ENCODE data around the gene IGFBP6. TPM values are rescaled to one million over a fixed set of nuclear protein-coding genes. Genes with fewer than 3 reads are reported as not detected.

Gene IGFBP6
- total and polyA plus RNA-seq, 9 of the 15 experiments (the other 6 are each of a cell fraction or from before 2014, with no cell fraction given), result 0.15 to 1.4 (median 0.54) TPM

- TF ChIP-seq ZBTB33 (CRISPR knock-in tag; IDR thresholded peaks at IDR 0.05) (peak; percentile 68; the same call in 1 of the 2 replicates), FOXP4 (CRISPR knock-in tag; IDR thresholded peaks at IDR 0.05; ENCODE audit: borderline replicate concordance) (no peak), BRD9 (IDR thresholded peaks at IDR 0.05; ENCODE audit: low read depth, partially characterized antibody) (no peak), HNRNPLL (IDR thresholded peaks at IDR 0.05; ENCODE audit: low read depth, low read length, poor library complexity, severe bottlenecking) (no peak), ZEB2 (IDR thresholded peaks at IDR 0.05) (no peak), ESRRA (IDR thresholded peaks at IDR 0.05; ENCODE audit: borderline replicate concordance, low read depth) (no peak), YY1 (IDR thresholded peaks at IDR 0.05; ENCODE audit: borderline replicate concordance in 1 of 3, control insufficient read depth in 1 of 3, extremely low read depth in 1 of 3, insufficient read depth in 3 of 3, insufficient read length in 1 of 3, insufficient replicate concordance in 2 of 3, low read depth in 1 of 3, low read length in 2 of 3) (peak in 1 of 3 experiments; percentile 40), NFXL1 (CRISPR knock-in tag; IDR thresholded peaks at IDR 0.05) (no peak), ZNF740 (CRISPR knock-in tag; IDR thresholded peaks at IDR 0.05) (no peak), ZNF740 (tag; IDR thresholded peaks at IDR 0.05) (peak in 1 of 2 experiments; percentile 66; a peak in 1 of 4 replicates), DDX20 (tag; IDR thresholded peaks at IDR 0.05; ENCODE audit: low read depth) (no peak), KDM2B (CRISPR knock-in tag; IDR thresholded peaks at IDR 0.05) (no peak), FOSL1 (tag; conservative IDR thresholded peaks at IDR 0.05) (no peak), RNF219 (CRISPR knock-in tag; IDR thresholded peaks at IDR 0.05) (no peak), THRAP3 (IDR thresholded peaks at IDR 0.05; ENCODE audit: borderline replicate concordance) (no peak), STAT6 (CRISPR knock-in tag; IDR thresholded peaks at IDR 0.05) (no peak)
Measured at GRCh38 chr12:53115112-53115890, 17.8 kb downstream of the IGFBP6 start (continued).
